ENCODE data around the gene DLGAP1. TPM values are rescaled to one million over a fixed set of nuclear protein-coding genes. Genes with fewer than 3 reads are reported as not detected.
A peak's percentile ranks its signal among the peaks of the same experiment; 100 is the strongest.

DLGAP1 gene
- total and polyA plus RNA-seq, 2 of the 8 experiments (the other 6 are each of a cell fraction or from before 2014, with no cell fraction given): 11.8 to 16.9 TPM

GRCh38 chr18:3498698-3499471 lies 956.2 kb downstream of the DLGAP1 start:
- POLR2A ChIA-PET (ENCODE audit: partially characterized antibody): interaction anchor here (0.6 to 3.0 kb wide), 12 partner anchors 9 to 167 kb away, joined by 3 to 12 read pairs (median 5); no protein-coding TSS in a partner anchor
- H3K14ac ChIP-seq (ENCODE audit: insufficient read length): no peak overlapping the region
- H4K5ac ChIP-seq (ENCODE audit: insufficient read length, low read depth, low read length): no peak overlapping the region
- WGBS, 2 experiments (ENCODE audit: extremely low coverage in 1 of 2, insufficient coverage in 1 of 2, insufficient read length in 1 of 2, insufficient replicate concordance in 2 of 2, low coverage in 1 of 2, low lambda C conversion rate in 2 of 2, missing lambda C conversion rate in 1 of 2): 13% methylated on average over 36 of the region's 58 CpGs; no CpG with 5 or more reads in 1 of the 2 experiments
- no peak overlapping the region for H2BK20ac ChIP-seq (ENCODE audit: low read length)
- H3K23ac ChIP-seq (ENCODE audit: insufficient read length): no peak overlapping the region
- H2BK15ac ChIP-seq (ENCODE audit: low read length): no peak overlapping the region
- H2AK5ac ChIP-seq (ENCODE audit: low read depth, low read length): no peak overlapping the region
- H3K9ac ChIP-seq (replicated peaks in 1 of 4; ENCODE audit: extremely low read depth in 1 of 4, low read depth in 3 of 4, low read length in 3 of 4): peak overlapping the region in 2 of 4 experiments; percentile 3 to 15; a peak in 1 of 7 replicates
- H3K18ac ChIP-seq (ENCODE audit: extremely low read depth, low read length): peak overlapping the region; percentile 65; the same call in 1 of the 2 replicates
- H4K91ac ChIP-seq (replicated peaks; ENCODE audit: insufficient read length, low read length): no peak overlapping the region
- peak overlapping the region; percentile 83 for H4K8ac ChIP-seq (ENCODE audit: extremely low read depth, insufficient read depth, low read length)
- H3K79me2 ChIP-seq (ENCODE audit: control insufficient read depth in 1 of 2, insufficient read depth in 2 of 2, low read length in 2 of 2): no peaks in the 10 kb centered on the region
- no peak overlapping the region for H2BK12ac ChIP-seq (ENCODE audit: low read depth, low read length)
- no peak overlapping the region for H2BK5ac ChIP-seq (ENCODE audit: low read depth, low read length)
- H2AFZ ChIP-seq (ENCODE audit: low read length): no peak overlapping the region
- no peak overlapping the region for H3K27ac ChIP-seq (ENCODE audit: low read depth, low read length)
- H3K56ac ChIP-seq (replicated peaks; ENCODE audit: insufficient read length, low read depth, low read length): no peak overlapping the region
- no peak overlapping the region for H3K4ac ChIP-seq (replicated peaks; ENCODE audit: insufficient read length, low read depth, low read length)
- CTCF ChIA-PET (ENCODE audit: partially characterized antibody): interaction anchor here (0.6 to 3.6 kb wide), 12 partner anchors 9 to 201 kb away, joined by 3 to 9 read pairs (median 6); no protein-coding TSS in a partner anchor
- FAIRE-seq (no peak), DNase-seq (ENCODE audit: low read depth in 1 of 2, low spot score in 2 of 2) (peak in 1 of 2 experiments; percentile 78)
- H4K20me1 ChIP-seq (replicated peaks in 1 of 2; ENCODE audit: control insufficient read depth in 1 of 2, insufficient read depth in 2 of 2, low read length in 2 of 2): no peaks in the 10 kb centered on the region
- H3K23me2 ChIP-seq (ENCODE audit: low read depth, low read length): peaks cover 5% of the 10 kb centered on the region
- no peaks in the 10 kb centered on the region for H3K79me1 ChIP-seq (ENCODE audit: low read depth, low read length)
- H3K4me1 ChIP-seq (replicated peaks in 1 of 4; ENCODE audit: control insufficient read depth in 3 of 4, insufficient read depth in 4 of 4, low read length in 3 of 4): peaks cover 1 to 13% (median 5%) of the 10 kb centered on the region in 4 experiments
- H2BK120ac ChIP-seq (replicated peaks; ENCODE audit: low read depth, low read length): peak overlapping the region; percentile 86
- no peaks in the 10 kb centered on the region for H3K36me3 ChIP-seq (ENCODE audit: control insufficient read depth in 2 of 4, insufficient read depth in 4 of 4, low read length in 3 of 4)
- no peaks in the 10 kb centered on the region for H3K9me3 ChIP-seq (ENCODE audit: insufficient read depth in 2 of 2, low read depth in 1 of 2, low read length in 1 of 2)
- H3K4me3 ChIP-seq (ENCODE audit: extremely low read depth in 1 of 4, insufficient read depth in 2 of 4, low read depth in 3 of 4, low read length in 4 of 4): peak overlapping the region; percentile 32 to 60 (median 37); a peak in 7 of 8 replicates
- peak overlapping the region; percentile 69 to 78 for H3K4me2 ChIP-seq (ENCODE audit: insufficient read depth in 1 of 2, low read depth in 2 of 2, low read length in 2 of 2)
- no peaks in the 10 kb centered on the region; a peak in 3 of 7 replicates for H3K27me3 ChIP-seq (replicated peaks in 1 of 4; ENCODE audit: control insufficient read depth in 3 of 4, extremely low read depth in 1 of 4, insufficient read depth in 3 of 4, low read length in 3 of 4)
- TF ChIP-seq EGR1 (IDR thresholded peaks at IDR 0.05; ENCODE audit: borderline replicate concordance, low read depth, low read length) (no peak), RBBP5 (IDR thresholded peaks at IDR 0.05; ENCODE audit: borderline replicate concordance, low read depth, low read length) (peak; percentile 55; the same call in 1 of the 2 replicates), ZNF274 (IDR thresholded peaks at IDR 0.05; ENCODE audit: borderline replicate concordance, extremely low read depth, low read length) (no peak), SIRT6 (IDR thresholded peaks at IDR 0.05; ENCODE audit: low read length) (no peak), TAF1 (IDR thresholded peaks at IDR 0.05; ENCODE audit: low read depth, low read length) (0 out of 2 replicates have a peak, but pooled peaks have one; percentile 62), YY1 (IDR thresholded peaks at IDR 0.05; ENCODE audit: low read depth, low read length) (peak; percentile 86), USF2 (IDR thresholded peaks at IDR 0.05; ENCODE audit: low read length) (no peak), ASH2L (IDR thresholded peaks at IDR 0.05; ENCODE audit: low read length) (peak; percentile 79)
